ENCODE data around the gene SLC22A3. TPM values are rescaled to one million over a fixed set of nuclear protein-coding genes. Genes with fewer than 3 reads are reported as not detected.

SLC22A3 gene
- total and polyA plus RNA-seq, 2 of the 4 experiments (the other 2 are of a cell fraction): not detected

DNA sequence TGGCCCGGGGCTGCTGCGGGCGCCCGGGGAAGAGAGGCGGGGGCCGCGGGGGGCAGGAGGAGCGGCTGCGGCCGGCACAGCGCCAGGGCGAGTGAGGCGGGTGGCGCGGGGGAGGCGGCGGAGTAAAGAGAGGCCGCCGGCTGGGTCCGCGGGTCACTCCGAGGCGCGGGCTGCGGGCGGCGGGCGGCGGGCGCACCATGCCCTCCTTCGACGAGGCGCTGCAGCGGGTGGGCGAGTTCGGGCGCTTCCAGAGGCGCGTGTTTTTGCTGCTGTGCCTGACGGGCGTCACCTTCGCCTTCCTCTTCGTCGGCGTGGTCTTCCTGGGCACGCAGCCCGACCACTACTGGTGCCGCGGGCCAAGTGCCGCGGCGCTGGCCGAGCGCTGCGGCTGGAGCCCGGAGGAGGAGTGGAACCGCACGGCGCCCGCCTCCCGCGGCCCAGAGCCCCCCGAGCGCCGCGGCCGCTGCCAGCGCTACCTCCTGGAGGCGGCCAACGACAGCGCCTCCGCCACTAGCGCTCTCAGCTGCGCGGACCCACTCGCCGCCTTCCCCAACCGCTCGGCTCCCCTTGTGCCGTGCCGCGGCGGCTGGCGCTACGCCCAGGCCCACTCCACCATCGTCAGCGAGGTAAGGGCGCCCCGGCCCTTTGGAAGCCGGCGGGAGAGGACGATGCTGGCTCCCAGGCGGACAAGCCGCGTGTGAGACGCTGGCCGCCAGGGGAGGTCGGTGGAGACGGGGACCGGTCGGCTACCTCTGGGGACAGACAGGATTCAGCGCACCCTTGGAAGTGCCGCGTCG lies at the start of gene SLC22A3 (continued):
- TF ChIP-seq, protein P1, sequence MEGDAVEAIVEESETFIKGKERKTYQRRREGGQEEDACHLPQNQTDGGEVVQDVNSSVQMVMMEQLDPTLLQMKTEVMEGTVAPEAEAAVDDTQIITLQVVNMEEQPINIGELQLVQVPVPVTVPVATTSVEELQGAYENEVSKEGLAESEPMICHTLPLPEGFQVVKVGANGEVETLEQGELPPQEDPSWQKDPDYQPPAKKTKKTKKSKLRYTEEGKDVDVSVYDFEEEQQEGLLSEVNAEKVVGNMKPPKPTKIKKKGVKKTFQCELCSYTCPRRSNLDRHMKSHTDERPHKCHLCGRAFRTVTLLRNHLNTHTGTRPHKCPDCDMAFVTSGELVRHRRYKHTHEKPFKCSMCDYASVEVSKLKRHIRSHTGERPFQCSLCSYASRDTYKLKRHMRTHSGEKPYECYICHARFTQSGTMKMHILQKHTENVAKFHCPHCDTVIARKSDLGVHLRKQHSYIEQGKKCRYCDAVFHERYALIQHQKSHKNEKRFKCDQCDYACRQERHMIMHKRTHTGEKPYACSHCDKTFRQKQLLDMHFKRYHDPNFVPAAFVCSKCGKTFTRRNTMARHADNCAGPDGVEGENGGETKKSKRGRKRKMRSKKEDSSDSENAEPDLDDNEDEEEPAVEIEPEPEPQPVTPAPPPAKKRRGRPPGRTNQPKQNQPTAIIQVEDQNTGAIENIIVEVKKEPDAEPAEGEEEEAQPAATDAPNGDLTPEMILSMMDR (conservative IDR thresholded peaks at IDR 0.05; ENCODE audit: low read depth, low read length): no peak
- TF ChIP-seq RCOR1 (IDR thresholded peaks at IDR 0.05; ENCODE audit: insufficient replicate concordance, low read length): no peak

DNA sequence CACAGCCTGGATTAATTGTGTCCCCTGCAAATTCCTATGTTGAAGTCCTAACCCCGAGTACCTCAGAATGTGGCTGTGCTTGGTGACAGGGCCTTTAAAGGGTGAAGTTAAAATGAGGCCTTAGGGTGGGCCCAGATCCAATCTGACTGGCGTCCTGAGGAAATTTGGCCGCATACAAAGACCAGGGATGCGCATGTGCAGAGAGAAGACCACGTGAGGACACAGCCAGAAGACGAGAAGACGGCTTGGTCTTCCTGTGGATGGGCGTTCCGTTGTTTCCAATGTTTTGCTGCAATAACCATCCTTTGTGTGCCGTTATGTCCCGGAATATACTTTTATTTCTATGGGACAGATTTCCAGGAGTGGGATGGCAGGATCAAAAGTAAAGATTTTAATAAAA lies 48.6 kb upstream of the SLC22A3 start:
- no peak overlapping the region for H3K4me2 ChIP-seq (ENCODE audit: low read depth, low read length)
- H3K9ac ChIP-seq (ENCODE audit: low read depth, low read length): no peak overlapping the region
- TF ChIP-seq MAZ (IDR thresholded peaks at IDR 0.05; ENCODE audit: borderline replicate concordance, low read depth, low read length) (no peak), CHD1 (IDR thresholded peaks at IDR 0.05; ENCODE audit: low read depth, low read length) (no peak)
- TF ChIP-seq, protein P1 (conservative IDR thresholded peaks at IDR 0.05; ENCODE audit: low read depth, low read length): no peak
- no peak overlapping the region for H3K23ac ChIP-seq (ENCODE audit: low read depth, low read length)
- no peak overlapping the region for H2BK120ac ChIP-seq (ENCODE audit: low read depth, low read length)
- dilution Hi-C loops (cut with HindIII; ENCODE audit: low sequenced_read_pairs, unreplicated experiment) (no loop called here), intact Hi-C loops (cut with micrococcal nuclease) (no loop called here), in situ Hi-C loops (cut with MboI; ENCODE audit: low sequenced_read_pairs) (no loop called here)
- DNase-seq (no peak), ATAC-seq (ENCODE audit: low read depth) (no peak)
- no peak overlapping the region for H4K91ac ChIP-seq (ENCODE audit: insufficient read depth, low read depth, low read length)
- H3K9me1 ChIP-seq (ENCODE audit: insufficient read depth, low read length): no peaks in the 10 kb centered on the region
- no peak overlapping the region for H4K8ac ChIP-seq (ENCODE audit: low read depth in 2 of 2, low read length in 2 of 2)
- POLR2A ChIA-PET (ENCODE audit: unreplicated experiment): no interaction called here
- CTCF ChIA-PET: no interaction called here
- no TSS peak for BruUV-seq (replicated peaks)
- H3K36me3 ChIP-seq (ENCODE audit: control insufficient read depth, insufficient read depth, low read length): no peaks in the 10 kb centered on the region
- H2BK15ac ChIP-seq (ENCODE audit: low read depth, low read length): no peak overlapping the region
- H2BK5ac ChIP-seq (ENCODE audit: low read depth, low read length, poor library complexity, severe bottlenecking): no peak overlapping the region
- no peaks in the 10 kb centered on the region for H3K4me1 ChIP-seq (ENCODE audit: control insufficient read depth, insufficient read depth, low read length)
- H3K79me1 ChIP-seq (ENCODE audit: low read depth in 1 of 2, low read length in 2 of 2): no peaks in the 10 kb centered on the region
- H2AK5ac ChIP-seq (ENCODE audit: low read depth, low read length): no peak overlapping the region
- no peak overlapping the region for H3K27ac ChIP-seq (ENCODE audit: insufficient read depth, low read length)
- H4K5ac ChIP-seq (ENCODE audit: low read depth, low read length): no peak overlapping the region
- WGBS, 2 experiments (ENCODE audit: extremely low coverage in 2 of 2, insufficient read length in 1 of 2): 53% methylated on average over 2 of the region's 11 CpGs; no CpG with 5 or more reads in 1 of the 2 experiments
- H3K56ac ChIP-seq (ENCODE audit: extremely low read depth, insufficient read depth, low read length): no peak overlapping the region
- no peak overlapping the region for H3K14ac ChIP-seq (replicated peaks; ENCODE audit: low read depth, low read length)
- no peak overlapping the region for H3K4ac ChIP-seq (ENCODE audit: low read depth, low read length)
- peaks cover 16% of the 10 kb centered on the region for H3K9me3 ChIP-seq (ENCODE audit: control insufficient read depth, insufficient read depth, low read length)
- H4K20me1 ChIP-seq (ENCODE audit: insufficient read depth, low read length): no peaks in the 10 kb centered on the region
- H2BK20ac ChIP-seq (ENCODE audit: low read depth, low read length): no peak overlapping the region
- H3K4me3 ChIP-seq (ENCODE audit: insufficient read depth, low read depth, low read length): no peak overlapping the region
- H3K27me3 ChIP-seq (ENCODE audit: control insufficient read depth, insufficient read depth, low read length): no peaks in the 10 kb centered on the region
- H2AK9ac ChIP-seq (replicated peaks; ENCODE audit: low read depth, low read length, poor library complexity): no peak overlapping the region
- no peak overlapping the region for H2AFZ ChIP-seq (replicated peaks; ENCODE audit: low read length, poor library complexity)
- H3K18ac ChIP-seq (ENCODE audit: low read depth, low read length): no peak overlapping the region
